HepG2 (cell line): ENCODE results near the gene SAE1. TPM values are rescaled to one million over a fixed set of nuclear protein-coding genes. Genes with fewer than 3 reads are reported as not detected.

ENCODE experiments used
- ASH2L ChIP-seq: fragments of 300-600, 200-600 bp; sonication (generic); IDR thresholded peaks from 2 replicates; pipeline ENCODE4 v1.7.0; 2017; ENCODE audit warnings: low read depth, mild to moderate bottlenecking, moderate library complexity, mixed read lengths, low read length; ENCODE audit not compliant: insufficient read length
- BCLAF1 ChIP-seq: fragments of 450-650 bp; IDR thresholded peaks from 2 replicates; pipeline ENCODE4 v1.6.1; 2017; ENCODE audit warnings: mild to moderate bottlenecking
- CEBPG ChIP-seq: IDR thresholded peaks from 2 replicates; pipeline ENCODE4 v1.6.1; 2016
- CREM ChIP-seq, 2 experiments: sonication (generic) in 1 of 2; formaldehyde crosslinking in 1 of 2; IDR thresholded peaks; 2 replicates each; pipeline versions ENCODE4 v1.4.0 to v1.6.1; 2016 to 2020; ENCODE audit warnings: antibody characterized with exemption in 1 of 2, mild to moderate bottlenecking in 1 of 2, missing genetic modification reagents in 1 of 2
- DNMT1 ChIP-seq: sonication (generic); formaldehyde crosslinking; IDR thresholded peaks from 2 replicates; pipeline ENCODE4 v1.5.1; 2020; ENCODE audit warnings: mild to moderate bottlenecking, missing genetic modification reagents
- FOXK2 ChIP-seq: fragments of 450-650 bp; IDR thresholded peaks from 2 replicates; pipeline ENCODE4 v1.6.1; 2016
- HBP1 ChIP-seq: IDR thresholded peaks from 2 replicates; pipeline ENCODE4 v1.6.1; 2016; ENCODE audit warnings: low read depth, control low read depth
- HOMEZ ChIP-seq: IDR thresholded peaks from 2 replicates; pipeline ENCODE4 v1.6.1; 2016; ENCODE audit warnings: low read depth
- JARID2 ChIP-seq: sonication (generic); formaldehyde crosslinking; IDR thresholded peaks from 2 replicates; pipeline ENCODE4 v1.8.1; 2023; ENCODE audit warnings: missing genetic modification reagents, inconsistent platforms; ENCODE audit not compliant: insufficient replicate concordance
- MTA3 ChIP-seq: sonication (generic); formaldehyde crosslinking; IDR thresholded peaks from 2 replicates; pipeline ENCODE4 v1.4.0; 2020; ENCODE audit warnings: missing genetic modification reagents
- NR2F1 ChIP-seq, 2 experiments: fragments of 450-650 bp in 1 of 2; formaldehyde crosslinking in 1 of 2; IDR thresholded peaks; 2 replicates each; pipeline versions ENCODE4 v1.5.0 to v1.6.1; 2016 to 2020; ENCODE audit warnings: mild to moderate bottlenecking in 1 of 2, missing compliant biosample characterization in 1 of 2, missing genetic modification reagents in 1 of 2, moderate library complexity in 1 of 2
- NR3C1 ChIP-seq: sonication (generic); formaldehyde crosslinking; IDR thresholded peaks from 2 replicates; pipeline ENCODE4 v1.4.0; 2020; ENCODE audit warnings: missing genetic modification reagents
- PHF21A ChIP-seq: sonication (generic); formaldehyde crosslinking; IDR thresholded peaks from 2 replicates; pipeline ENCODE4 v1.5.0; 2020; ENCODE audit warnings: mild to moderate bottlenecking, missing genetic modification reagents
- PHF8 ChIP-seq: sonication (generic); formaldehyde crosslinking; IDR thresholded peaks from 2 replicates; pipeline ENCODE4 v1.5.0; 2020; ENCODE audit warnings: missing genetic modification reagents
- PRDM4 ChIP-seq: sonication (generic); formaldehyde crosslinking; IDR thresholded peaks from 2 replicates; pipeline ENCODE4 v1.9.0; 2021; ENCODE audit warnings: missing genetic modification reagents, borderline replicate concordance
- RELA ChIP-seq: sonication (generic); formaldehyde crosslinking; IDR thresholded peaks from 2 replicates; pipeline ENCODE4 v1.4.0; 2020; ENCODE audit warnings: missing genetic modification reagents
- SSRP1 ChIP-seq: IDR thresholded peaks from 2 replicates; pipeline ENCODE4 v1.6.1; 2016; ENCODE audit warnings: control low read depth
- THAP11 ChIP-seq: IDR thresholded peaks from 2 replicates; pipeline ENCODE4 v1.6.1; 2016; ENCODE audit warnings: missing biosample characterization, missing genetic modification reagents
- TOE1 ChIP-seq: sonication (generic); formaldehyde crosslinking; IDR thresholded peaks from 2 replicates; pipeline ENCODE4 v1.4.0; 2020; ENCODE audit warnings: mild to moderate bottlenecking, missing genetic modification reagents
- ZNF20 ChIP-seq: sonication (generic); formaldehyde crosslinking; IDR thresholded peaks from 2 replicates; pipeline ENCODE4 v1.4.0; 2020; ENCODE audit warnings: mild to moderate bottlenecking, moderate library complexity, missing genetic modification reagents
- ZNF225 ChIP-seq: sonication (generic); formaldehyde crosslinking; IDR thresholded peaks from 2 replicates; pipeline ENCODE4 v1.4.0; 2020; ENCODE audit warnings: mild to moderate bottlenecking, missing genetic modification reagents
- ZNF251 ChIP-seq: sonication (generic); formaldehyde crosslinking; IDR thresholded peaks from 2 replicates; pipeline ENCODE4 v1.9.0; 2021; ENCODE audit warnings: mild to moderate bottlenecking, missing genetic modification reagents
- ZNF451 ChIP-seq: sonication (generic); formaldehyde crosslinking; IDR thresholded peaks from 2 replicates; pipeline ENCODE4 v1.5.0; 2020; ENCODE audit warnings: mild to moderate bottlenecking, missing genetic modification reagents
- ZNF709 ChIP-seq: sonication (generic); formaldehyde crosslinking; IDR thresholded peaks from 2 replicates; pipeline ENCODE4 v1.5.0; 2020; ENCODE audit warnings: mild to moderate bottlenecking, missing genetic modification reagents
- ZNF792 ChIP-seq: IDR thresholded peaks from 2 replicates; pipeline ENCODE4 v1.6.1; 2016
- polyA plus RNA-seq, 8 experiments: library from polyadenylated mRNA; depleted of rRNA in 3 of 8; stranded (reverse) in 7 of 8; unstranded in 1 of 8; fragments of >200 nt; fragmentation: Illumina TruSeq in 4 of 8; extraction: Trizol in 4 of 8; gene quantifications; 2 replicates each; pipeline versions ENCODE4 v1.2.1 to v1.2.3, GENCODE V29; 2011 to 2016; ENCODE audit warnings: low read depth in 4 of 8, missing spikeins in 1 of 8, mixed read lengths in 1 of 8; ENCODE audit not compliant: insufficient read depth in 1 of 8
- total RNA-seq, 5 experiments: library from RNA; depleted of rRNA; stranded (reverse); fragments of >200 nt; fragmentation: Illumina TruSeq; extraction: Trizol; gene quantifications; 2 replicates each; pipeline ENCODE4 v1.2.3, GENCODE V29; 2016; ENCODE audit warnings: low read depth in 1 of 5

SAE1 gene
- total and polyA plus RNA-seq, 2 of the 13 experiments (the other 11 are each of a cell fraction or from before 2014, with no cell fraction given) = 87.6 to 197 TPM

- TF ChIP-seq SSRP1 (CRISPR knock-in tag) = no peak
- no peak for TF ChIP-seq JARID2 (CRISPR knock-in tag)
- no peak for TF ChIP-seq ZNF251 (CRISPR knock-in tag)
- TF ChIP-seq PRDM4 (CRISPR knock-in tag) = no peak
- TF ChIP-seq RELA = 0 out of 2 replicates have a peak, but pooled peaks have one; percentile 31
- no peak for TF ChIP-seq BCLAF1
- peak; percentile 95 for TF ChIP-seq ZNF792 (CRISPR knock-in tag)
- peak; percentile 83 for TF ChIP-seq CREM (IDR thresholded peaks at IDR 0.05)
- TF ChIP-seq CREM (CRISPR knock-in tag; IDR thresholded peaks at IDR 0.05) = no peak
- no peak for TF ChIP-seq DNMT1
- peak; percentile 95 to 96 for TF ChIP-seq NR2F1 (CRISPR knock-in tag; IDR thresholded peaks at IDR 0.05)
- peak; percentile 84; the same call in 1 of the 2 replicates for TF ChIP-seq ZNF451 (CRISPR knock-in tag)
- TF ChIP-seq PHF21A (CRISPR knock-in tag) = peak; percentile 99
- TF ChIP-seq TOE1 = no peak
- peak; percentile 63 for TF ChIP-seq ASH2L
- TF ChIP-seq HOMEZ (CRISPR knock-in tag) = peak; percentile 68; the same call in 1 of the 2 replicates
- TF ChIP-seq HBP1 (CRISPR knock-in tag) = no peak
- no peak for TF ChIP-seq ZNF225 (CRISPR knock-in tag)
- TF ChIP-seq PHF8 (CRISPR knock-in tag) = peak; percentile 54
- no peak for TF ChIP-seq ZNF709 (CRISPR knock-in tag)
- peak; percentile 95 for TF ChIP-seq FOXK2
- TF ChIP-seq THAP11 (CRISPR knock-in tag) = peak; percentile 76
- TF ChIP-seq ZNF20 (CRISPR knock-in tag) = no peak
- no peak for TF ChIP-seq MTA3 (CRISPR knock-in tag)
- peak; percentile 49 for TF ChIP-seq CEBPG (CRISPR knock-in tag)
- TF ChIP-seq NR3C1 (CRISPR knock-in tag) = no peak
Observed at GRCh38 chr19:47096100-47096704, 34.4 kb upstream of the SAE1 start (continued).
